ENCODE data around the gene MMP14. TPM values are rescaled to one million over a fixed set of nuclear protein-coding genes. Genes with fewer than 3 reads are reported as not detected.

MMP14 gene
- total RNA-seq, 1 donor = 580 TPM

GRCh38 chr14:22821193-22822015 is 15.0 kb upstream of the MMP14 start:
- TF ChIP-seq, protein P1, sequence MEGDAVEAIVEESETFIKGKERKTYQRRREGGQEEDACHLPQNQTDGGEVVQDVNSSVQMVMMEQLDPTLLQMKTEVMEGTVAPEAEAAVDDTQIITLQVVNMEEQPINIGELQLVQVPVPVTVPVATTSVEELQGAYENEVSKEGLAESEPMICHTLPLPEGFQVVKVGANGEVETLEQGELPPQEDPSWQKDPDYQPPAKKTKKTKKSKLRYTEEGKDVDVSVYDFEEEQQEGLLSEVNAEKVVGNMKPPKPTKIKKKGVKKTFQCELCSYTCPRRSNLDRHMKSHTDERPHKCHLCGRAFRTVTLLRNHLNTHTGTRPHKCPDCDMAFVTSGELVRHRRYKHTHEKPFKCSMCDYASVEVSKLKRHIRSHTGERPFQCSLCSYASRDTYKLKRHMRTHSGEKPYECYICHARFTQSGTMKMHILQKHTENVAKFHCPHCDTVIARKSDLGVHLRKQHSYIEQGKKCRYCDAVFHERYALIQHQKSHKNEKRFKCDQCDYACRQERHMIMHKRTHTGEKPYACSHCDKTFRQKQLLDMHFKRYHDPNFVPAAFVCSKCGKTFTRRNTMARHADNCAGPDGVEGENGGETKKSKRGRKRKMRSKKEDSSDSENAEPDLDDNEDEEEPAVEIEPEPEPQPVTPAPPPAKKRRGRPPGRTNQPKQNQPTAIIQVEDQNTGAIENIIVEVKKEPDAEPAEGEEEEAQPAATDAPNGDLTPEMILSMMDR (IDR thresholded peaks at IDR 0.05; ENCODE audit: extremely low read depth, low read depth, low read length) = no peak
- Histone ChIP-seq H4K20me1 (ENCODE audit: insufficient read depth, low read length) (no peaks in the 10 kb centered on the region), H3K27me3 (ENCODE audit: insufficient read depth, low read length) (no peaks in the 10 kb centered on the region), H3K4me1 (ENCODE audit: insufficient read depth, low read length) (peaks cover 38% of the 10 kb centered on the region), H3K79me2 (ENCODE audit: insufficient read depth, low read length) (no peaks in the 10 kb centered on the region), H3K27ac (ENCODE audit: low read depth, low read length) (no peak overlapping the region), H3K4me3 (ENCODE audit: insufficient read depth, low read length) (no peak overlapping the region), H3K4me2 (ENCODE audit: insufficient read depth, low read length) (no peak overlapping the region), H3K9me3 (ENCODE audit: low read depth, low read length) (no peaks in the 10 kb centered on the region), H3K36me3 (ENCODE audit: insufficient read depth, low read length) (no peaks in the 10 kb centered on the region), H2AFZ (ENCODE audit: low read length) (no peak overlapping the region)
- no peak for DNase-seq (ENCODE audit: insufficient read length, low spot score, missing footprints)

DNA sequence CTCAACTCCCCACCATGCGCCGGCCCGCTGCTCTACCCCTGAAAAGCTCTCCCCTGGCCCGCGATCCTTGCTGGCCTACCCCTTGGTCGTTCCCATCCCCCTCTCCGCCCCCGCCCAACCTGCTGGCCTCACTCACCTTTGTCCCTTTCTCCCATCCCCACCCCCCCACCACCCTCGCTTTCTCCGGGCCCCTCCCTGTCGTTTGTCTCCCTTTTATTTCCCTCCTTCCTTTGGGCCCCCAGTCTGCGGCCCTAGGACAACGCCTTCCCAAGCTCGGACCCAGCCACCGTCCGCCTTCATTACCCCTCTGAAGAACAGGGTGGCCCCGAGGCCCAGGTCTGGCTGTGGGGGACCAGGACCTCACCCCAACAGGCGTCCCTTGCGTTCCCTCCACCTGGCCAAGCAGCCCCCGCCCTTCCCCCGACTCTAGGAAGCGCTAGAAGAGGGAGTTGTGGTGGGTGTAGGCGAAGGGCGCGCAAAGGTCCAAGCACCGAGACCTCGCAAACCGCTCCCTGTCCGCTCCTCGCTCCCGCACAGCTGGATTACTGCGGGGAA is 14.3 kb upstream of the MMP14 start:
- Histone ChIP-seq H3K27ac (ENCODE audit: low read depth, low read length) (peak overlapping the region; percentile 14), H3K9me3 (ENCODE audit: low read depth, low read length) (no peaks in the 10 kb centered on the region), H4K20me1 (ENCODE audit: insufficient read depth, low read length) (no peaks in the 10 kb centered on the region), H2AFZ (ENCODE audit: low read length) (peak overlapping the region; percentile 77), H3K4me1 (ENCODE audit: insufficient read depth, low read length) (peaks cover 38% of the 10 kb centered on the region), H3K4me2 (ENCODE audit: insufficient read depth, low read length) (peak overlapping the region; percentile 86), H3K4me3 (ENCODE audit: insufficient read depth, low read length) (peak overlapping the region; percentile 52), H3K36me3 (ENCODE audit: insufficient read depth, low read length) (no peaks in the 10 kb centered on the region), H3K79me2 (ENCODE audit: insufficient read depth, low read length) (no peaks in the 10 kb centered on the region), H3K27me3 (ENCODE audit: insufficient read depth, low read length) (no peaks in the 10 kb centered on the region)
- DNase-seq (ENCODE audit: insufficient read length, low spot score, missing footprints) = no peak
- TF ChIP-seq, protein P1 (IDR thresholded peaks at IDR 0.05; ENCODE audit: extremely low read depth, low read depth, low read length) = no peak

- H3K27ac ChIP-seq (ENCODE audit: low read depth, low read length) = peak overlapping the region; percentile 42
- TF ChIP-seq, protein P1 (IDR thresholded peaks at IDR 0.05; ENCODE audit: extremely low read depth, low read depth, low read length) = peak; percentile 81
- H3K4me2 ChIP-seq (ENCODE audit: insufficient read depth, low read length) = peak overlapping the region; percentile 86
- peaks cover 38% of the 10 kb centered on the region for H3K4me1 ChIP-seq (ENCODE audit: insufficient read depth, low read length)
- H3K79me2 ChIP-seq (ENCODE audit: insufficient read depth, low read length) = no peaks in the 10 kb centered on the region
- no peaks in the 10 kb centered on the region for H3K9me3 ChIP-seq (ENCODE audit: low read depth, low read length)
- peak overlapping the region; percentile 77 for H2AFZ ChIP-seq (ENCODE audit: low read length)
- H3K36me3 ChIP-seq (ENCODE audit: insufficient read depth, low read length) = no peaks in the 10 kb centered on the region
- no peaks in the 10 kb centered on the region for H3K27me3 ChIP-seq (ENCODE audit: insufficient read depth, low read length)
- H4K20me1 ChIP-seq (ENCODE audit: insufficient read depth, low read length) = no peaks in the 10 kb centered on the region
- peak overlapping the region; percentile 52 for H3K4me3 ChIP-seq (ENCODE audit: insufficient read depth, low read length)
- peak; percentile 96 for DNase-seq (ENCODE audit: insufficient read length, low spot score, missing footprints)
Observed at GRCh38 chr14:22822571-22823098, 13.8 kb upstream of the MMP14 start.

Measured in osteoblast (primary cell).